SK-N-SH treated with all-trans-retinoic acid at 6 μM for 48 hours (cell line): ENCODE results near the gene DHRS3.

Source experiments
- BACH2 ChIP-seq: fragments of 250-450 bp; sonication (Bioruptor Pico); IDR thresholded peaks from 2 replicates; pipeline ENCODE4 v1.9.0; 2021; ENCODE audit warnings: mild to moderate bottlenecking, borderline replicate concordance
- ISL1 ChIP-seq: fragments of 250-450 bp; sonication (Bioruptor Pico); IDR thresholded peaks from 2 replicates; pipeline ENCODE4 v2.1.2; 2022; ENCODE audit warnings: mild to moderate bottlenecking, moderate library complexity
- ZNF8 ChIP-seq: fragments of 450-650 bp; formaldehyde crosslinking; IDR thresholded peaks from 2 replicates; pipeline ENCODE4 v1.5.0; 2020; ENCODE audit warnings: mild to moderate bottlenecking, moderate library complexity
- TF ChIP-seq, protein P1 (sequence below): fragments of 250-450 bp; sonication (Bioruptor Pico); IDR thresholded peaks from 2 replicates; pipeline ENCODE4 v1.5.0; 2020; ENCODE audit warnings: mild to moderate bottlenecking, moderate library complexity
- TF ChIP-seq, protein P2 (sequence below): fragments of 250-450 bp; sonication (Bioruptor Pico); IDR thresholded peaks from 2 replicates; pipeline ENCODE4 v1.8.0; 2020; ENCODE audit warnings: mild to moderate bottlenecking, moderate library complexity, borderline replicate concordance
- TF ChIP-seq, protein P3 (sequence below): fragments of 250-450 bp; sonication (Bioruptor Pico); IDR thresholded peaks from 2 replicates; pipeline ENCODE4 v1.5.1; 2021; ENCODE audit warnings: mild to moderate bottlenecking, moderate library complexity

DNA sequence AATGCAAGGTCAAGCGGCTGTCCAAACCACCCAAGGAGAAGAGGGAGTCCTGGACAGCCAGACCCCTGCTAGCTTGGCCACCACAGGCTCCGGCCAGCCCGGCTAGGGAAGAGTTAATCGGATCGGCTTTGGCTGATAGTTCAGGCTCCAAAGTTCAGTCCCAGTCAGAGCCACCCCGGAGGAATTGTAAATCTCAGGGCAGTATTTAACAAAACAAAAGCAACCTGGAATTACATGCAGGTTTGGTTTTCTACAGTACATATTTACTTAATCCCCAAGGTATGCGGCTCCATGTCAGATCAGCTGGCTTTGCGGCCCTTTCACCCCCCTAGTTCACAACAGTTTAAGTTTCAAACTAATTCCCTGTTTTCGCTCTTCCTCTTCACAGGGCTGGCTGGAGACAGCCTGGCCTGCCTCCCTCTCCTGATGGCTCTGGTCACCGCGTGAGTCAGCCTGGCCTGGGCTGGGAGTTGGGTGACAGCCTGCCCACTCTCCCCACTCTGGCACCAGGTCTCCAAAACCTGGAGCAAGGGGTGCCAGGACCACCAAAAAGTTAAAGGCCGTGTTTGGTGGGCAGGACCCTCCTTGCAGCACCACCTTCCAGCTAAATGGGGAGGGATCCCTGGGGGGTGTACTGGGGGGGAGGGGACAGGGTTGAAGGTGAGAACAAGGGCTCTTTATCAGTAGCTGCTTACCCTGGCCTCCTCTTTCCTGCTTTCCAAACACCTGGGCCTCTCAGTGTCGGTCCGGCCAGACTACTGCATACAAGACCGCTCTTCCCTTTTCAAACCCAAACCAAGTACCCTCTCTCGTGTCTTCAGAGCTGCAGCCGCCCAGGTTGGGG, 1.9 kb downstream of the DHRS3 start:
- TF ChIP-seq, protein P1, sequence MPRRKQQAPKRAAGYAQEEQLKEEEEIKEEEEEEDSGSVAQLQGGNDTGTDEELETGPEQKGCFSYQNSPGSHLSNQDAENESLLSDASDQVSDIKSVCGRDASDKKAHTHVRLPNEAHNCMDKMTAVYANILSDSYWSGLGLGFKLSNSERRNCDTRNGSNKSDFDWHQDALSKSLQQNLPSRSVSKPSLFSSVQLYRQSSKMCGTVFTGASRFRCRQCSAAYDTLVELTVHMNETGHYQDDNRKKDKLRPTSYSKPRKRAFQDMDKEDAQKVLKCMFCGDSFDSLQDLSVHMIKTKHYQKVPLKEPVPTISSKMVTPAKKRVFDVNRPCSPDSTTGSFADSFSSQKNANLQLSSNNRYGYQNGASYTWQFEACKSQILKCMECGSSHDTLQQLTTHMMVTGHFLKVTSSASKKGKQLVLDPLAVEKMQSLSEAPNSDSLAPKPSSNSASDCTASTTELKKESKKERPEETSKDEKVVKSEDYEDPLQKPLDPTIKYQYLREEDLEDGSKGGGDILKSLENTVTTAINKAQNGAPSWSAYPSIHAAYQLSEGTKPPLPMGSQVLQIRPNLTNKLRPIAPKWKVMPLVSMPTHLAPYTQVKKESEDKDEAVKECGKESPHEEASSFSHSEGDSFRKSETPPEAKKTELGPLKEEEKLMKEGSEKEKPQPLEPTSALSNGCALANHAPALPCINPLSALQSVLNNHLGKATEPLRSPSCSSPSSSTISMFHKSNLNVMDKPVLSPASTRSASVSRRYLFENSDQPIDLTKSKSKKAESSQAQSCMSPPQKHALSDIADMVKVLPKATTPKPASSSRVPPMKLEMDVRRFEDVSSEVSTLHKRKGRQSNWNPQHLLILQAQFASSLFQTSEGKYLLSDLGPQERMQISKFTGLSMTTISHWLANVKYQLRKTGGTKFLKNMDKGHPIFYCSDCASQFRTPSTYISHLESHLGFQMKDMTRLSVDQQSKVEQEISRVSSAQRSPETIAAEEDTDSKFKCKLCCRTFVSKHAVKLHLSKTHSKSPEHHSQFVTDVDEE (CRISPR knock-in tag) = no peak
- TF ChIP-seq BACH2 (CRISPR knock-in tag) = no peak
- TF ChIP-seq, protein P2, sequence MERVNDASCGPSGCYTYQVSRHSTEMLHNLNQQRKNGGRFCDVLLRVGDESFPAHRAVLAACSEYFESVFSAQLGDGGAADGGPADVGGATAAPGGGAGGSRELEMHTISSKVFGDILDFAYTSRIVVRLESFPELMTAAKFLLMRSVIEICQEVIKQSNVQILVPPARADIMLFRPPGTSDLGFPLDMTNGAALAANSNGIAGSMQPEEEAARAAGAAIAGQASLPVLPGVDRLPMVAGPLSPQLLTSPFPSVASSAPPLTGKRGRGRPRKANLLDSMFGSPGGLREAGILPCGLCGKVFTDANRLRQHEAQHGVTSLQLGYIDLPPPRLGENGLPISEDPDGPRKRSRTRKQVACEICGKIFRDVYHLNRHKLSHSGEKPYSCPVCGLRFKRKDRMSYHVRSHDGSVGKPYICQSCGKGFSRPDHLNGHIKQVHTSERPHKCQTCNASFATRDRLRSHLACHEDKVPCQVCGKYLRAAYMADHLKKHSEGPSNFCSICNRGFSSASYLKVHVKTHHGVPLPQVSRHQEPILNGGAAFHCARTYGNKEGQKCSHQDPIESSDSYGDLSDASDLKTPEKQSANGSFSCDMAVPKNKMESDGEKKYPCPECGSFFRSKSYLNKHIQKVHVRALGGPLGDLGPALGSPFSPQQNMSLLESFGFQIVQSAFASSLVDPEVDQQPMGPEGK (CRISPR knock-in tag) = no peak
- TF ChIP-seq ISL1 (CRISPR knock-in tag) = no peak
- no peak for TF ChIP-seq ZNF8 (CRISPR knock-in tag)
- TF ChIP-seq, protein P3, sequence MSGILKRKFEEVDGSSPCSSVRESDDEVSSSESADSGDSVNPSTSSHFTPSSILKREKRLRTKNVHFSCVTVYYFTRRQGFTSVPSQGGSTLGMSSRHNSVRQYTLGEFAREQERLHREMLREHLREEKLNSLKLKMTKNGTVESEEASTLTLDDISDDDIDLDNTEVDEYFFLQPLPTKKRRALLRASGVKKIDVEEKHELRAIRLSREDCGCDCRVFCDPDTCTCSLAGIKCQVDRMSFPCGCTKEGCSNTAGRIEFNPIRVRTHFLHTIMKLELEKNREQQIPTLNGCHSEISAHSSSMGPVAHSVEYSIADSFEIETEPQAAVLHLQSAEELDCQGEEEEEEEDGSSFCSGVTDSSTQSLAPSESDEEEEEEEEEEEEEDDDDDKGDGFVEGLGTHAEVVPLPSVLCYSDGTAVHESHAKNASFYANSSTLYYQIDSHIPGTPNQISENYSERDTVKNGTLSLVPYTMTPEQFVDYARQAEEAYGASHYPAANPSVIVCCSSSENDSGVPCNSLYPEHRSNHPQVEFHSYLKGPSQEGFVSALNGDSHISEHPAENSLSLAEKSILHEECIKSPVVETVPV = no peak
